K562 (cell line): Measurements from ENCODE around the gene PIK3R1. TPM values are rescaled to one million over a fixed set of nuclear protein-coding genes. Genes with fewer than 3 reads are reported as not detected.

Experiments used
- ATAC-seq: fragments of 200-7000 bp; cut with Tn5 transposase; 3 replicates; pipeline ENCODE4 v1.9.1; 2020; ENCODE audit warnings: moderate library complexity
- BruUV-seq: library from RNA; stranded (reverse); fragments of 400-500 nt; replicated peaks from 2 replicates; lab custom pipeline; 2021; lab: Mats Ljungman, UMichigan
- CTCF ChIA-PET: fragments of 300-600 bp; formaldehyde crosslinking; extraction: SDS; loops from one replicate; lab custom pipeline; 2021; ENCODE audit warnings: low intra/inter-chr PET ratio; lab: Yijun Ruan, JAX
- POLR2A ChIA-PET: fragments of 300-600, 350-650 bp; sonication (Branson Sonifier 250); formaldehyde crosslinking; extraction: SDS; loops from one replicate; lab custom pipeline; 2021; ENCODE audit warnings: antibody characterized with exemption, inconsistent platforms; lab: Yijun Ruan, JAX
- DNase-seq, 4 experiments: peaks; one replicate each; pipeline versions ENCODE4 v3.0.0 to v3.0.0-alpha.2; 2011 to 2018; ENCODE audit warnings: low spot score in 3 of 4, mixed read lengths in 3 of 4; ENCODE audit errors: extremely low read depth in 1 of 4
- FAIRE-seq: peaks from 2 replicates; lab custom pipeline; 2011; peaks lifted over from hg19 to GRCh38; lab: Jason Lieb, UNC
- H2AFZ ChIP-seq: 2 replicates; pipeline ENCODE4 v1.6.0; 2011; ENCODE audit warnings: low read depth, low read length, control low read depth, inconsistent platforms
- H3K27ac ChIP-seq: fragments of 200-600 bp; 3 replicates; pipeline ENCODE4 v1.8.0; 2011; ENCODE audit warnings: low read depth, mild to moderate bottlenecking, control low read depth, inconsistent platforms, low read length, moderate library complexity, mixed read lengths; ENCODE audit errors: extremely low read depth
- H3K27me3 ChIP-seq, 2 experiments: fragments of 300-600 bp in 1 of 2; 2 replicates in 1 of 2; 3 replicates in 1 of 2; pipeline versions ENCODE4 v1.6.0 to v1.8.0; 2011; ENCODE audit warnings: inconsistent platforms in 2 of 2, low read length in 2 of 2, mild to moderate bottlenecking in 1 of 2, mixed read lengths in 1 of 2, moderate library complexity in 1 of 2; ENCODE audit not compliant: control insufficient read depth in 2 of 2, insufficient read depth in 2 of 2
- H3K36me3 ChIP-seq: fragments of 300-600 bp; 3 replicates; pipeline ENCODE4 v1.8.0; 2011; ENCODE audit warnings: mild to moderate bottlenecking, low read length, inconsistent platforms; ENCODE audit not compliant: control insufficient read depth, insufficient read depth
- H3K4me1 ChIP-seq, 2 experiments: fragments of 200-600 bp in 1 of 2; replicated peaks in 1 of 2; 2 replicates in 1 of 2; 3 replicates in 1 of 2; pipeline versions ENCODE4 v1.5.1 to v1.8.0; 2011; ENCODE audit warnings: inconsistent platforms in 2 of 2, low read length in 2 of 2, mild to moderate bottlenecking in 1 of 2, mixed read lengths in 1 of 2, moderate library complexity in 1 of 2; ENCODE audit not compliant: control insufficient read depth in 2 of 2, insufficient read depth in 2 of 2
- H3K4me2 ChIP-seq: 2 replicates; pipeline ENCODE4 v1.6.1; 2011; ENCODE audit warnings: low read length, control low read depth, inconsistent platforms, mixed read lengths; ENCODE audit not compliant: insufficient read depth
- H3K4me3 ChIP-seq: fragments of 200-600 bp; sonication (generic), shearing (Covaris generic); 2 replicates; pipeline ENCODE4 v1.5.1; 2016; ENCODE audit warnings: control low read depth, inconsistent platforms
- H3K79me2 ChIP-seq: fragments of 200-600 bp; 3 replicates; pipeline ENCODE4 v1.8.0; 2011; ENCODE audit warnings: low read length, inconsistent platforms; ENCODE audit not compliant: control insufficient read depth, insufficient read depth
- H3K9ac ChIP-seq, 2 experiments: 2 replicates each; pipeline versions ENCODE4 v1.6.0 to v1.6.1; 2011; ENCODE audit warnings: low read depth in 2 of 2, low read length in 2 of 2, control low read depth in 1 of 2, inconsistent platforms in 1 of 2, mild to moderate bottlenecking in 1 of 2, mixed read lengths in 1 of 2; ENCODE audit not compliant: insufficient read depth in 1 of 2
- H3K9me1 ChIP-seq: one replicate; pipeline ENCODE4 v1.6.0; 2011; ENCODE audit warnings: inconsistent platforms, mild to moderate bottlenecking, low read length, moderate library complexity; ENCODE audit not compliant: control insufficient read depth, insufficient read depth
- H3K9me3 ChIP-seq: replicated peaks from 2 replicates; pipeline ENCODE4 v1.5.1; 2011; ENCODE audit warnings: low read depth, low read length, inconsistent platforms; ENCODE audit not compliant: control insufficient read depth, insufficient read depth
- H4K20me1 ChIP-seq: replicated peaks from 2 replicates; pipeline ENCODE4 v1.6.1; 2011; ENCODE audit warnings: low read length, inconsistent platforms, mixed read lengths; ENCODE audit not compliant: control insufficient read depth, insufficient read depth
- JUND ChIP-seq, 2 experiments: IDR thresholded peaks; 2 replicates in 1 of 2; 3 replicates in 1 of 2; pipeline ENCODE4 v1.6.1; 2011; ENCODE audit warnings: borderline replicate concordance in 2 of 2, low read depth in 2 of 2, low read length in 2 of 2, improper control_type of control experiment in 1 of 2, missing biosample characterization in 1 of 2, missing genetic modification characterization in 1 of 2, missing genetic modification reagents in 1 of 2
- MAFF ChIP-seq: IDR thresholded peaks from 2 replicates; pipeline ENCODE4 v1.6.1; 2012; ENCODE audit warnings: low read length, improper control_type of control experiment
- MAFK ChIP-seq: IDR thresholded peaks from 2 replicates; pipeline ENCODE4 v1.6.1; 2011; ENCODE audit warnings: low read length, improper control_type of control experiment
- MEIS2 ChIP-seq: fragments of 450-650 bp; IDR thresholded peaks from 2 replicates; pipeline ENCODE4 v1.6.1; 2014; ENCODE audit warnings: mild to moderate bottlenecking; ENCODE audit not compliant: partially characterized antibody
- NFIC ChIP-seq: fragments of 450-650 bp; IDR thresholded peaks from 2 replicates; pipeline ENCODE4 v1.6.1; 2017; ENCODE audit warnings: mild to moderate bottlenecking, inconsistent platforms
- RAD51 ChIP-seq: fragments of 450-650 bp; IDR thresholded peaks from 2 replicates; pipeline ENCODE4 v1.7.1; 2016; ENCODE audit warnings: low read depth, mild to moderate bottlenecking, borderline replicate concordance
- RCOR1 ChIP-seq, 2 experiments: IDR thresholded peaks; 2 replicates each; pipeline ENCODE4 v1.6.1; 2012; ENCODE audit warnings: low read depth in 2 of 2, low read length in 2 of 2, borderline replicate concordance in 1 of 2, improper control_type of control experiment in 1 of 2
- SMARCA4 ChIP-seq: fragments of 450-650 bp; IDR thresholded peaks from 2 replicates; pipeline ENCODE4 v1.6.1; 2016
- TAF9B ChIP-seq: fragments of 450-650 bp; IDR thresholded peaks from 2 replicates; pipeline ENCODE4 v1.6.1; 2018; ENCODE audit warnings: mild to moderate bottlenecking; ENCODE audit not compliant: partially characterized antibody
- ZBED1 ChIP-seq: IDR thresholded peaks from 2 replicates; pipeline ENCODE4 v1.6.1; 2014
- ZNF76 ChIP-seq: fragments of 250-450 bp; sonication (Bioruptor Pico); IDR thresholded peaks from 2 replicates; pipeline ENCODE4 v1.4.0; 2020; ENCODE audit warnings: mild to moderate bottlenecking, moderate library complexity, borderline replicate concordance
- WGBS: fragments of 100-300 bp; shearing (Covaris generic); methylation state at CpG from one replicate; pipeline ENCODE4 v1.1.6; 2016; ENCODE audit warnings: low coverage, mixed read lengths; ENCODE audit not compliant: insufficient coverage; ENCODE audit errors: missing lambda C conversion rate; 5-methylcytosine and 5-hydroxymethylcytosine counted together
- in situ Hi-C: fragments of 300-500 bp; cut with MboI; formaldehyde crosslinking; loops from 4 replicates; pipeline ENCODE4 v1.15.0; 2018; ENCODE audit warnings: inconsistent platforms, mixed read lengths
- intact Hi-C: fragments of 100-400 bp; cut with micrococcal nuclease; formaldehyde crosslinking; loops from 2 replicates; pipeline ENCODE4 v1.14.2; 2022
- polyA plus RNA-seq, 8 experiments: library from polyadenylated mRNA; depleted of rRNA in 4 of 8; stranded (reverse) in 5 of 8; unstranded in 3 of 8; fragments of >200 nt; fragmentation: Nextera tagmentation in 2 of 8; fragmentation: Illumina TruSeq in 1 of 8; extraction: Ambion mirVana in 2 of 8; extraction: Trizol in 1 of 8; gene quantifications; 2 replicates each; pipeline versions ENCODE4 v1.2.1 to v1.2.3, GENCODE V29; 2011 to 2014; ENCODE audit warnings: inconsistent platforms in 1 of 8, missing spikeins in 1 of 8
- total RNA-seq, 7 experiments: library from RNA; depleted of rRNA in 6 of 7; stranded (reverse); fragments of >200 nt in 6 of 7; fragmentation: Illumina TruSeq in 2 of 7; extraction: Trizol in 2 of 7; gene quantifications; 2 replicates each; pipeline versions ENCODE4 v1.2.1 to v1.2.3, GENCODE V29; 2011 to 2021; ENCODE audit warnings: low replicate concordance in 1 of 7
- TF ChIP-seq, protein P1 (sequence below), 2 experiments: fragments of 450-650 bp in 1 of 2; sonication (generic) in 1 of 2; formaldehyde crosslinking in 1 of 2; IDR thresholded peaks in 1 of 2; conservative IDR thresholded peaks in 1 of 2; 2 replicates each; pipeline versions ENCODE4 v1.6.1 to v1.8.1; 2016 to 2023; ENCODE audit warnings: mild to moderate bottlenecking in 2 of 2, moderate library complexity in 2 of 2, inconsistent platforms in 1 of 2, missing genetic modification reagents in 1 of 2

The PIK3R1 gene
- total and polyA plus RNA-seq, 9 of the 15 experiments (the other 6 are each of a cell fraction or from before 2014, with no cell fraction given), result 1.1 to 9.7 (median 4.8) TPM

GRCh38 chr5:68330574-68330973 is 115.0 kb downstream of the PIK3R1 start:
- H3K79me2 ChIP-seq, result no peaks in the 10 kb centered on the region
- TF ChIP-seq RCOR1 (IDR thresholded peaks at IDR 0.05; ENCODE audit: borderline replicate concordance in 1 of 2, low read depth in 2 of 2, low read length in 2 of 2), result 0 out of 4 replicates have a peak, but pooled peaks of 1 of the 2 experiments have one; percentile 36
- TF ChIP-seq ZNF76, result no peak
- TF ChIP-seq NFIC, result peak; percentile 65
- TF ChIP-seq, all 486 proteins: peak for 2
- ATAC-seq (no peak), FAIRE-seq (no peak), DNase-seq (no peak)
- H4K20me1 ChIP-seq, result no peaks in the 10 kb centered on the region
- no peaks in the 10 kb centered on the region; the same call in 2 of the 3 replicates for H3K36me3 ChIP-seq
- no peak overlapping the region for H3K4me3 ChIP-seq
- H3K4me1 ChIP-seq, result peaks cover 6 to 22% of the 10 kb centered on the region in 2 experiments; a peak in 3 of 5 replicates
- no peaks in the 10 kb centered on the region for H3K27me3 ChIP-seq
- H2AFZ ChIP-seq, result no peak overlapping the region
- H3K9me3 ChIP-seq, result no peaks in the 10 kb centered on the region
- intact Hi-C loops (no loop called here), in situ Hi-C loops (no loop called here)
- no TSS peak for BruUV-seq
- WGBS, result 20% methylated on average over 1 of the region's 1 CpG
- ChIA-PET POLR2A (interaction anchor here (0.6 to 1.8 kb wide), 6 partner anchors 10 to 29 kb away, joined by 3 to 6 read pairs (median 4); no protein-coding TSS in a partner anchor), CTCF (no interaction called here)
- no peak overlapping the region for H3K9ac ChIP-seq
- no peak overlapping the region for H3K4me2 ChIP-seq
- H3K9me1 ChIP-seq, result no peaks in the 10 kb centered on the region
- no peak overlapping the region for H3K27ac ChIP-seq

GRCh38 chr5:68331192-68332079 is 115.9 kb downstream of the PIK3R1 start:
- Histone ChIP-seq H4K20me1 (no peaks in the 10 kb centered on the region), H3K79me2 (no peaks in the 10 kb centered on the region), H3K9me1 (no peaks in the 10 kb centered on the region), H3K9ac (no peak overlapping the region), H3K9me3 (no peaks in the 10 kb centered on the region), H3K4me1 (peaks cover 4 to 28% of the 10 kb centered on the region in 2 experiments; a peak in 3 of 5 replicates), H3K27me3 (no peaks in the 10 kb centered on the region), H2AFZ (no peak overlapping the region), H3K27ac (no peak overlapping the region), H3K36me3 (no peaks in the 10 kb centered on the region; the same call in 2 of the 3 replicates), H3K4me2 (no peak overlapping the region), H3K4me3 (no peak overlapping the region)
- in situ Hi-C loops, result no loop called here
- 51% methylated on average over 4 of the region's 4 CpGs for WGBS
- FAIRE-seq (no peak), DNase-seq (peak in 1 of 4 experiments; percentile 41), ATAC-seq (no peak)
- ChIA-PET POLR2A (interaction anchor here (0.6 to 1.8 kb wide), 7 partner anchors 11 to 28 kb away, joined by 3 to 6 read pairs (median 3); no protein-coding TSS in a partner anchor), CTCF (no interaction called here)
- intact Hi-C loops, result no loop called here
- BruUV-seq, result no TSS peak
- TF ChIP-seq MAFK (0 out of 2 replicates have a peak, but pooled peaks have one; percentile 11), ZBED1 (no peak), MAFF (peak; percentile 2; the same call in 1 of the 2 replicates), TAF9B (peak; percentile 19), RAD51 (peak; percentile 17; the same call in 1 of the 2 replicates), MEIS2 (peak; percentile 13), JUND (IDR thresholded peaks at IDR 0.05; ENCODE audit: borderline replicate concordance, low read depth, low read length) (peak; percentile 60; the same call in 1 of the 2 replicates), JUND (tag; IDR thresholded peaks at IDR 0.05; ENCODE audit: borderline replicate concordance, low read depth, low read length) (peak; percentile 67; the same call in 2 of the 3 replicates), SMARCA4 (peak; percentile 60)
- TF ChIP-seq, protein P1, sequence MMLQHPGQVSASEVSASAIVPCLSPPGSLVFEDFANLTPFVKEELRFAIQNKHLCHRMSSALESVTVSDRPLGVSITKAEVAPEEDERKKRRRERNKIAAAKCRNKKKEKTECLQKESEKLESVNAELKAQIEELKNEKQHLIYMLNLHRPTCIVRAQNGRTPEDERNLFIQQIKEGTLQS (IDR thresholded peaks at IDR 0.05), result peak; percentile 57; the same call in 1 of the 2 replicates
- TF ChIP-seq, protein P1 (CRISPR knock-in tag; conservative IDR thresholded peaks at IDR 0.05), result no peak
